OCI-LY3 (cell line): ENCODE data around the gene SWT1.

ENCODE experiments used
- H2AFZ ChIP-seq: fragments of 200-600, 300-600 bp; shearing (Covaris generic); 2 replicates; pipeline ENCODE4 v1.6.0; 2014; ENCODE audit warnings: antibody characterized with exemption, low read depth, low read length
- H3K27ac ChIP-seq: fragments of 200-600, 300-600 bp; sonication (generic); 2 replicates; pipeline ENCODE4 v1.5.1; 2014; ENCODE audit warnings: mild to moderate bottlenecking, low read length, moderate library complexity, mixed read lengths
- H3K27me3 ChIP-seq: fragments of 200-600, 300-600 bp; sonication (generic); 2 replicates; pipeline ENCODE4 v1.6.1; 2014; ENCODE audit warnings: low read depth, low read length, mixed read lengths
- H3K36me3 ChIP-seq: fragments of 200-600, 300-600 bp; sonication (generic); replicated peaks from 2 replicates; pipeline ENCODE3; 2014; ENCODE audit warnings: low read depth, low read length, mixed read lengths
- H3K4me1 ChIP-seq: fragments of 300-600, 200-600 bp; sonication (generic); 2 replicates; pipeline ENCODE4 v1.6.1; 2014; ENCODE audit warnings: low read length, mixed read lengths
- H3K4me2 ChIP-seq: fragments of 200-600, 300-600 bp; sonication (generic); 2 replicates; pipeline ENCODE4 v1.6.1; 2014; ENCODE audit warnings: low read length, mixed read lengths
- H3K4me3 ChIP-seq: fragments of 300-600, 200-600 bp; sonication (generic); 2 replicates; pipeline ENCODE4 v1.5.1; 2014; ENCODE audit warnings: antibody characterized with exemption, mild to moderate bottlenecking, low read length, moderate library complexity
- H3K79me2 ChIP-seq: fragments of 300-600, 200-600 bp; shearing (Covaris generic); 2 replicates; pipeline ENCODE4 v1.6.1; 2014; ENCODE audit warnings: mild to moderate bottlenecking, low read length, mixed read lengths
- H3K9ac ChIP-seq: fragments of 300-600, 200-600 bp; shearing (Covaris generic); 2 replicates; pipeline ENCODE4 v1.6.0; 2014; ENCODE audit warnings: mild to moderate bottlenecking, low read length, moderate library complexity
- H3K9me3 ChIP-seq: fragments of 200-600, 300-600 bp; shearing (Covaris generic); 2 replicates; pipeline ENCODE4 v1.6.1; 2014; ENCODE audit warnings: low read length, mixed read lengths; ENCODE audit not compliant: insufficient read depth
- H4K20me1 ChIP-seq: fragments of 200-600, 300-600 bp; sonication (generic); 2 replicates; pipeline ENCODE4 v1.6.1; 2016; ENCODE audit warnings: low read length, mixed read lengths; ENCODE audit not compliant: insufficient read depth
- EZH2phosphoT487 ChIP-seq: fragments of 200-600 bp; shearing (Covaris generic); IDR thresholded peaks from 2 replicates; pipeline ENCODE4 v1.6.1; 2018; ENCODE audit warnings: antibody characterized with exemption, mixed run types, low read depth
- TF ChIP-seq, protein P1 (sequence below): fragments of 200-600, 300-600 bp; sonication (generic); IDR thresholded peaks from 2 replicates; pipeline ENCODE4 v1.5.1; 2014; ENCODE audit warnings: antibody characterized with exemption, low read length, low read depth

Gene SWT1

DNA sequence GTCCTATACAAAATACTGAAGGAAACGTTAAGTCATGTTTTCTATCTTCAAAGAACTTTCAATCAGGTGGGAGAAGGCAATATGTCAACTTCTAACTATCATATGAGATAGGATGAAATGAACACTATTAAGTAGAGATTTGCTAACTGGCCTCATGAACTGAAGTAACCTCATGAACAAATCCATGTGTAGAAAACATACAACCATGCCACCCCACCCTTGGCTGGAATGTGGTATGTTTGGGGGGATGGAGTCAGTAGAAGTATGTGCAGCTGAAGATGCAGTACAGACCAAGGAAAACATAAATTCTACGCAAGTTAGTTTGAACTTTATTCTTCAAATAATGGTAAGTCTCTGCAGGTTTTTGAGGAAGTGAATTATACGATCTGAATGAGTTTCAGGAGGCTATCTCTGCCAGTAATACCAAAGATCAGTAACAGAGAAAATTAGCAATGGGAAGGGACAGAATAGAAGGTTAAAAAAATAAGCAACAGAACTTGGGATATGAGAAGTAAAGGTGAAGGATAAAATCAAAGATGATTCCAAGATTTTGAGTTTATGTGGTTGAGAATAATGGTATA is 4.7 kb upstream of the SWT1 start:
- Histone ChIP-seq H3K27me3 (no peaks in the 10 kb centered on the region), H3K9me3 (no peaks in the 10 kb centered on the region), H3K4me1 (peaks cover 18% of the 10 kb centered on the region), H3K36me3 (peaks cover 22% of the 10 kb centered on the region), H3K27ac (no peak overlapping the region), H3K4me2 (no peak overlapping the region), H3K4me3 (no peak overlapping the region), H3K79me2 (peaks cover 23% of the 10 kb centered on the region), H4K20me1 (no peaks in the 10 kb centered on the region), H2AFZ (no peak overlapping the region), H3K9ac (no peak overlapping the region)
- no peak for TF ChIP-seq EZH2phosphoT487
- TF ChIP-seq, protein P1, sequence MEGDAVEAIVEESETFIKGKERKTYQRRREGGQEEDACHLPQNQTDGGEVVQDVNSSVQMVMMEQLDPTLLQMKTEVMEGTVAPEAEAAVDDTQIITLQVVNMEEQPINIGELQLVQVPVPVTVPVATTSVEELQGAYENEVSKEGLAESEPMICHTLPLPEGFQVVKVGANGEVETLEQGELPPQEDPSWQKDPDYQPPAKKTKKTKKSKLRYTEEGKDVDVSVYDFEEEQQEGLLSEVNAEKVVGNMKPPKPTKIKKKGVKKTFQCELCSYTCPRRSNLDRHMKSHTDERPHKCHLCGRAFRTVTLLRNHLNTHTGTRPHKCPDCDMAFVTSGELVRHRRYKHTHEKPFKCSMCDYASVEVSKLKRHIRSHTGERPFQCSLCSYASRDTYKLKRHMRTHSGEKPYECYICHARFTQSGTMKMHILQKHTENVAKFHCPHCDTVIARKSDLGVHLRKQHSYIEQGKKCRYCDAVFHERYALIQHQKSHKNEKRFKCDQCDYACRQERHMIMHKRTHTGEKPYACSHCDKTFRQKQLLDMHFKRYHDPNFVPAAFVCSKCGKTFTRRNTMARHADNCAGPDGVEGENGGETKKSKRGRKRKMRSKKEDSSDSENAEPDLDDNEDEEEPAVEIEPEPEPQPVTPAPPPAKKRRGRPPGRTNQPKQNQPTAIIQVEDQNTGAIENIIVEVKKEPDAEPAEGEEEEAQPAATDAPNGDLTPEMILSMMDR, result no peak

DNA sequence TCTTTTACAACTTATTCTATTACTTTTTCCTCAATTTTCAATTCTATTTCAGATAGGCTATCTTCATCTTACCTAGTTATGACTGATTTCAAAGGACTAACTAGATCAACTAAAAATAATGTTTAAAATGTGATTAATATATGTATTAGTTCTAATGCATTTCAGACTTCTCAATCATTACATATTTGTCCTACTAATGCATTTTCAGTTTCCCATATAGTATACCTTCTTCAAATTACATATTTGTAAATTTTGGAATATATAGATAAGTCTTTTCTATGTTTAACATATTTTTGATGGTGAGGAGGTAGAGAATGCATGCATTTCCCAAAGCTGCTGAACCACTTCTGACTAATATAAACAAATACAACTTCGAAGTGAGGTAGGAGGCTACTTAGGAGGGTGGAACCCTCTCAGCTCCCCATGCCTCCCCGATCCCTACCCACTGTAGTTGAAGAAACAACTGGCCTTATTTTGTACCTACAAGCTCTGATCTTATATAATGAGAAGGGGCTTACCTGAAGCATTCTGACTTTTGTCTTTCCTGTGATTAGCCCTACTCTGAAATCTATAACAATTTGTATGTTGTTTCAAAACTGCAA is 2.0 kb upstream of the SWT1 start:
- H3K36me3 ChIP-seq, result peaks cover 6% of the 10 kb centered on the region
- H3K27me3 ChIP-seq, result no peaks in the 10 kb centered on the region
- H2AFZ ChIP-seq, result no peak overlapping the region
- TF ChIP-seq, protein P1, result no peak
- no peak for TF ChIP-seq EZH2phosphoT487
- no peaks in the 10 kb centered on the region for H4K20me1 ChIP-seq
- H3K9ac ChIP-seq, result peak overlapping the region; percentile 91; the same call in 1 of the 2 replicates
- peak overlapping the region; percentile 77 for H3K4me2 ChIP-seq
- H3K27ac ChIP-seq, result no peak overlapping the region
- peaks cover 23% of the 10 kb centered on the region for H3K79me2 ChIP-seq
- no peaks in the 10 kb centered on the region for H3K9me3 ChIP-seq
- peak overlapping the region; percentile 83 for H3K4me3 ChIP-seq
- peaks cover 22% of the 10 kb centered on the region for H3K4me1 ChIP-seq

DNA sequence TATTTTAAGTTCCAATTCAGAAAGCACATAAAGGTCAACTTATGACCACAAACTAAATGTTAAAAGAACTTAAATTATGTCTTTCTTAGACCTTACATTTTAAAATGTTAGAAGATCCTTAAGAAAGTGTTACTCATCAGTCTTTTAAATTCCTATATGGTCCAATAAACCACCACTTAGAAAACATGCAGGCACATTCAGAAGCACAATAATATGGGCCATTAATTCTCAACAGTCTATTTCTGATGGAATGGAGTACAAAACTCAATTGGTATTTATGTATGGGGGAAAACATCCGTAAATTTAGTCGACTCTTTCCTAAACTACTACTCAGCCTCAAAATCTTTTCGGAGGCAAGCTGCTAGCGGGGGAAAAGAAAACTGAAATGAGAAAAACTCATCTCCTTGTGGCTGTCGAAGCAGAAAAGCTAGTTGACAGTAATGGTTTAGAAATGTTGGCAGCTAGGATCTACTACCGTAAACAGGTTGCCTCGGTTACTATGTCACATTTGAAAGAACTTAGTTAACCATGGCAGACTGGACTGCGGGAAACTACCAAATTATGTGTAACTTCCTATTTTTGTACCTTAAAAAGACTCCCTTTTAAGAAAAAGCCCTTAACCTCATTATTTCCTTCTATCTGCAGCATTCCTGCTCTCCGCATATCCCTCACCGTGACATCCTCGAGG is 1.2 kb upstream of the SWT1 start:
- peak overlapping the region; percentile 91 for H3K9ac ChIP-seq
- H3K27me3 ChIP-seq, result no peaks in the 10 kb centered on the region
- peak overlapping the region; percentile 83 for H3K4me3 ChIP-seq
- H3K9me3 ChIP-seq, result no peaks in the 10 kb centered on the region
- peaks cover 22% of the 10 kb centered on the region for H3K4me1 ChIP-seq
- no peaks in the 10 kb centered on the region for H4K20me1 ChIP-seq
- peaks cover 23% of the 10 kb centered on the region for H3K79me2 ChIP-seq
- H3K36me3 ChIP-seq, result no peaks in the 10 kb centered on the region
- peak overlapping the region; percentile 77 for H3K4me2 ChIP-seq
- H2AFZ ChIP-seq, result peak overlapping the region; percentile 60; the same call in 1 of the 2 replicates
- peak overlapping the region; percentile 73 for H3K27ac ChIP-seq
- no peak for TF ChIP-seq EZH2phosphoT487
- TF ChIP-seq, protein P1, result no peak

DNA sequence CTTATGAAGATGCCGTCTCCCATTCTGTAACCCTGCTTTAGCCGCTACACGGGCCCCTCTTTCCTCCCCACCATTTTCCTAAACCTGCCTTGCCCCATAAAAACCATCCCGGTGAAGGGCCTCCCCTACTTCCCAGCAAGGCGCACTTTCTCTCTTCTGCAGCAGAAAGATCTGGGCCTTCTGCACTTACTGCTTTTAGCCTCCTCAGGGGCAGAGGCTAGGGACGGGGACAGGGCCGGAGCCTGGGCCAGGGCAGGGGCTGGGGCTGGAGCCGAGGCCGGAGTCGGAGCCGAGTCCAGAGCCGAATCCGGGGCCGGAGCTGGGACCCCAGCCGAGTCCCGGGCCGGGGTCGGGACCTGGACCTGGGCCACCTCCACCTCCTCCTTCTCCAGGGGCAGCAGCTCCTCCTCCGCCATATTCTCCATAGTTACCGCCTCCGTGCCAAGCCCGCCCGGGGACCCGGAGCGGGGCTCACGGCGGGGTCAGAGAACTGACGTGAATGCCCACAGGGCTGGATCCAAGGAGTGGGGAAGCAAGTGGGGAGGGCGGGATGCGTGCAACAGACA is 596 bp upstream of the SWT1 start:
- TF ChIP-seq EZH2phosphoT487, result no peak
- TF ChIP-seq, protein P1, result no peak
- peaks cover 23% of the 10 kb centered on the region for H3K79me2 ChIP-seq

More for the DNA sequence above, 596 bp upstream of the SWT1 start:
- Histone ChIP-seq H2AFZ (peak overlapping the region; percentile 60), H3K27me3 (no peaks in the 10 kb centered on the region), H3K36me3 (no peaks in the 10 kb centered on the region), H3K9ac (peak overlapping the region; percentile 91), H3K9me3 (no peaks in the 10 kb centered on the region), H3K4me1 (peaks cover 22% of the 10 kb centered on the region), H3K4me3 (peak overlapping the region; percentile 83), H4K20me1 (no peaks in the 10 kb centered on the region), H3K27ac (peak overlapping the region; percentile 73), H3K4me2 (peak overlapping the region; percentile 77)
